Psoas muscle (tissue), 8 donors: ENCODE measurements around the gene PNMA6A. TPM values are rescaled to one million over a fixed set of nuclear protein-coding genes. Genes with fewer than 3 reads are reported as not detected.
"Not testable (repeated sequence)": the region's sequence is repeated elsewhere in the genome, so short reads cannot be mapped to it uniquely, and the experiment has no call there.

ENCODE experiments used
- ATAC-seq, 4 donors: fragments of 200-7000 bp; cut with Tn5 transposase; one replicate each; pipeline ENCODE4 v1.9.1; 2020; ENCODE audit warnings: moderate library complexity in 3 of 4, mild to moderate bottlenecking in 2 of 4
- DNase-seq, 2 donors: peaks; one replicate each; pipeline ENCODE4 v3.0.0-alpha.2; 2020
- H3K27ac ChIP-seq: fragments of 200-600 bp; one replicate; pipeline ENCODE4 v1.8.0; 2022
- H3K27me3 ChIP-seq, 3 donors: fragments of 200-600 bp in 1 of 3; one replicate each; pipeline versions ENCODE4 v1.6.1 to v1.8.0; 2013 to 2022; ENCODE audit warnings: low read length in 2 of 3, mild to moderate bottlenecking in 2 of 3, moderate library complexity in 1 of 3; ENCODE audit not compliant: insufficient read depth in 3 of 3
- H3K36me3 ChIP-seq, 2 donors: fragments of 200-600 bp in 1 of 2; one replicate each; pipeline versions ENCODE4 v1.6.1 to v1.8.0; 2013 to 2022; ENCODE audit warnings: low read depth in 1 of 2, mild to moderate bottlenecking in 1 of 2, moderate library complexity in 1 of 2; ENCODE audit not compliant: insufficient read depth in 1 of 2
- H3K4me1 ChIP-seq: fragments of 200-600 bp; one replicate; pipeline ENCODE4 v1.8.0; 2022
- H3K4me3 ChIP-seq: fragments of 200-600 bp; one replicate; pipeline ENCODE4 v1.8.0; 2022; ENCODE audit warnings: mild to moderate bottlenecking
- H3K9me3 ChIP-seq: fragments of 200-600 bp; one replicate; pipeline ENCODE4 v1.8.0; 2022
- CTCF ChIP-seq: fragments of 200-600 bp; IDR thresholded peaks from one replicate; pipeline ENCODE4 v1.8.0; 2022; ENCODE audit warnings: antibody characterized with exemption
- WGBS, 3 donors: extraction: QIAGEN DNeasy Blood & Tissue Kit; methylation state at CpG; one replicate each; pipeline versions ENCODE4 v1.1.6 to v1.1.7; 2013; 5-methylcytosine and 5-hydroxymethylcytosine counted together
- intact Hi-C, 2 donors: fragments of 100-400 bp; cut with DNase I; formaldehyde crosslinking; loops; one replicate each; pipeline versions ENCODE4 v1.11.0 to v1.14.2; 2022
- long read RNA-seq, 2 donors: library from polyadenylated mRNA; unstranded; transcript quantifications; one replicate each; pipeline ENCODE4 v2.0.0, GENCODE V29; 2021
- polyA plus RNA-seq, 3 donors: library from polyadenylated mRNA; stranded (reverse); fragments of 200-250 nt; gene quantifications; one replicate each; pipeline ENCODE4 v1.2.3, GENCODE V29; 2013
- total RNA-seq, 4 donors: library from RNA; stranded (reverse); fragmentation: NEBNext Ultra II Directional in 2 of 4; extraction: Animal tissue kit (Norgen Biotek cat#: 25700) in 2 of 4; gene quantifications; one replicate each; pipeline versions ENCODE4 v1.2.1 to v1.2.4, GENCODE V29; 2021 to 2023
- donor health status: healthy with polysubstance abuse.
- donor health status: DM: no; HTN: no; CAD: no; lungs with moderate emphysema.
- donor health status: Bipolar disorder and iron deficiency.
- donor health status: healthy.
- donor health status: DM: yes; HTN: yes; CAD: no.
- donor health status: DM: no; HTN: no; CAD: no.
- donor health status: DM: no; HTN: no; CAD: no.
- donor health status: DM: yes; HTN: yes; CAD: no.

The PNMA6A gene
- total RNA-seq = 1 to 10 TPM in 1 of 4 donors, under 1 TPM in 3; 0.17 to 1.3 (median 0.29) TPM
- under 1 TPM; 0.09 to 0.31 (median 0.20) TPM for polyA plus RNA-seq
- long read RNA-seq, donor 1 = 0 reads
- long read RNA-seq, donor 2 = 0 reads

- intact Hi-C loops, H3K36me3 ChIP-seq, H3K4me3 ChIP-seq, H3K9me3 ChIP-seq, H3K27me3 ChIP-seq, H3K4me1 ChIP-seq, H3K27ac ChIP-seq, DNase-seq: not testable (repeated sequence)
- peak; percentile 55 to 70 (median 62) for ATAC-seq
- no CpG with 5 or more reads among the region's 76 CpGs for WGBS, 3 donors
These were observed at the start of gene PNMA6A for GRCh38 chrX:153071909-153072583. TSS of gene PNMA6A (plus strand) at chrX:153072454. CDS start at chrX:153073063, 609 bp downstream.

- DNase-seq, ATAC-seq, H3K4me1 ChIP-seq, H3K9me3 ChIP-seq, H3K27ac ChIP-seq, intact Hi-C loops, H3K4me3 ChIP-seq, H3K36me3 ChIP-seq, H3K27me3 ChIP-seq: not testable (repeated sequence)
- 85 to 94% (median 92%) methylated on average over 2 of the region's 2 CpGs for WGBS, 3 donors
These were observed 45.8 kb upstream of the PNMA6A start for GRCh38 chrX:153026501-153026900.

GRCh38 chrX:153028487-153028886 lies 43.8 kb upstream of the PNMA6A start:
- H3K4me3 ChIP-seq, H3K27me3 ChIP-seq, H3K36me3 ChIP-seq, DNase-seq, H3K9me3 ChIP-seq, H3K27ac ChIP-seq, intact Hi-C loops, H3K4me1 ChIP-seq, ATAC-seq: not testable (repeated sequence)
- 68 to 90% (median 78%) methylated on average over 2 to 6 of the region's 11 CpGs for WGBS, 3 donors

- no peak for TF ChIP-seq CTCF
- no peak overlapping the region for H3K4me3 ChIP-seq
- H3K4me1 ChIP-seq = no peaks in the 10 kb centered on the region
- no peak for DNase-seq
- H3K9me3 ChIP-seq = no peaks in the 10 kb centered on the region
- H3K36me3 ChIP-seq = no peaks in the 10 kb centered on the region
- ATAC-seq = no peak
- intact Hi-C loops = no loop called here
- 83 to 95% (median 86%) methylated on average over 2 of the region's 2 CpGs for WGBS, 3 donors
- H3K27ac ChIP-seq = no peak overlapping the region
- H3K27me3 ChIP-seq = no peaks in the 10 kb centered on the region
These were observed 43.1 kb upstream of the PNMA6A start for GRCh38 chrX:153029162-153029561.

GRCh38 chrX:153029875-153030274 lies 42.4 kb upstream of the PNMA6A start:
- Histone ChIP-seq H3K27ac (no peak overlapping the region), H3K4me3 (no peak overlapping the region), H3K4me1 (no peaks in the 10 kb centered on the region), H3K9me3 (no peaks in the 10 kb centered on the region), H3K36me3 (no peaks in the 10 kb centered on the region), H3K27me3 (no peaks in the 10 kb centered on the region)
- ATAC-seq = no peak
- WGBS, 3 donors = 84 to 93% (median 90%) methylated on average over 3 to 11 of the region's 11 CpGs
- intact Hi-C loops = loop anchor here (5.0 to 10.0 kb wide), 3 partner anchors 68 to 635 kb away; no protein-coding TSS in a partner anchor
- no peak for TF ChIP-seq CTCF
- no peak for DNase-seq

- Histone ChIP-seq H3K36me3 (no peaks in the 10 kb centered on the region), H3K4me3 (no peak overlapping the region), H3K27me3 (no peaks in the 10 kb centered on the region), H3K27ac (no peak overlapping the region), H3K9me3 (no peaks in the 10 kb centered on the region), H3K4me1 (no peaks in the 10 kb centered on the region)
- WGBS, 3 donors = 84 to 91% (median 87%) methylated on average over 7 to 12 of the region's 12 CpGs
- ATAC-seq (no peak), DNase-seq (no peak)
- intact Hi-C loops = loop anchor here (5.0 to 10.0 kb wide), 3 partner anchors 68 to 634 kb away; no protein-coding TSS in a partner anchor
- no peak for TF ChIP-seq CTCF
These were observed 41.5 kb upstream of the PNMA6A start for GRCh38 chrX:153030801-153031200.
